Gastrocnemius medialis (tissue), 4 donors: Measurements from ENCODE around the gene TMPRSS3.

Experiments
- POLR2A ChIP-seq, 2 donors: fragments of 450-650 bp; IDR thresholded peaks; one replicate each; pipeline ENCODE4 v1.6.1; 2017; ENCODE audit warnings: antibody characterized with exemption in 2 of 2, mild to moderate bottlenecking in 2 of 2, moderate library complexity in 2 of 2
- TF ChIP-seq, protein P1 (sequence below), 5 experiments: fragments of 450-650 bp in 3 of 5; fragments of 200-600 bp in 2 of 5; sonication (generic) in 2 of 5; IDR thresholded peaks in 4 of 5; conservative IDR thresholded peaks in 1 of 5; 1 replicate in 4 of 5; 2 replicates in 1 of 5; pipeline ENCODE4 v1.5.1; 2016 to 2019; ENCODE audit warnings: antibody characterized with exemption in 5 of 5, mild to moderate bottlenecking in 3 of 5, moderate library complexity in 3 of 5

DNA sequence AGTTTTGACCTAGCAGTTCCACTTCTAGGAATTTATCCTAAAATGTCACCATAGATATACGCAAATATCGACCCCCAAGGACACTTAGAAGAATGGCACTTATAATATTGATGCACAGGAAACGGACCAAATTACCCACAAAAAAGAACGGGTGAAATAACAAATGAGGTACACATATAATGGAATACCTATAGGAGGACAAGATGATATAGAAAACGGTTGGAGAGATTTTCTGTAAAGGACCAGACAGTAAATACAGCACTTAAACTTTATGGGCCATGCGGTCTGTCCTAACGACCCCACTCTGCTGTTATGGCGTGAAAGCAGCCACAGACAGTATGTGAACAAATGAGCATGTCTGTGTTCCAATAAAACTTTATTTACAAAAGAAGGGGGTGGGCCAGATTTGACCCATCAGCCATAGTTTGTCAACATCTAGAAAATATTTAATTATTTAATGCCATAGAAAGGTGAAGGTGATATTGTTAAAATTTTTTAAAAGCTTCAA is 2.4 kb downstream of the TMPRSS3 start:
- TF ChIP-seq, protein P1, sequence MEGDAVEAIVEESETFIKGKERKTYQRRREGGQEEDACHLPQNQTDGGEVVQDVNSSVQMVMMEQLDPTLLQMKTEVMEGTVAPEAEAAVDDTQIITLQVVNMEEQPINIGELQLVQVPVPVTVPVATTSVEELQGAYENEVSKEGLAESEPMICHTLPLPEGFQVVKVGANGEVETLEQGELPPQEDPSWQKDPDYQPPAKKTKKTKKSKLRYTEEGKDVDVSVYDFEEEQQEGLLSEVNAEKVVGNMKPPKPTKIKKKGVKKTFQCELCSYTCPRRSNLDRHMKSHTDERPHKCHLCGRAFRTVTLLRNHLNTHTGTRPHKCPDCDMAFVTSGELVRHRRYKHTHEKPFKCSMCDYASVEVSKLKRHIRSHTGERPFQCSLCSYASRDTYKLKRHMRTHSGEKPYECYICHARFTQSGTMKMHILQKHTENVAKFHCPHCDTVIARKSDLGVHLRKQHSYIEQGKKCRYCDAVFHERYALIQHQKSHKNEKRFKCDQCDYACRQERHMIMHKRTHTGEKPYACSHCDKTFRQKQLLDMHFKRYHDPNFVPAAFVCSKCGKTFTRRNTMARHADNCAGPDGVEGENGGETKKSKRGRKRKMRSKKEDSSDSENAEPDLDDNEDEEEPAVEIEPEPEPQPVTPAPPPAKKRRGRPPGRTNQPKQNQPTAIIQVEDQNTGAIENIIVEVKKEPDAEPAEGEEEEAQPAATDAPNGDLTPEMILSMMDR (IDR thresholded peaks at IDR 0.05 in 4 of 5, conservative IDR thresholded peaks at IDR 0.05 in 1 of 5): no peak
- TF ChIP-seq POLR2A (IDR thresholded peaks at IDR 0.05): no peak
